DND-41 (cell line): Measurements from ENCODE around the gene ZSWIM4.

Source experiments
- ATAC-seq: fragments of 200-7000 bp; cut with Tn5 transposase; 3 replicates; pipeline ENCODE4 v1.9.1; 2021; ENCODE audit warnings: low read depth; ENCODE audit not compliant: insufficient read depth
- DNase-seq: peaks from one replicate; pipeline ENCODE4 v3.0.0-alpha.2; 2020
- H2AFZ ChIP-seq: 2 replicates; pipeline ENCODE4 v1.6.0; 2012; ENCODE audit warnings: low read depth, low read length
- H3K27ac ChIP-seq: 2 replicates; pipeline ENCODE4 v1.5.1; 2012; ENCODE audit warnings: low read length, inconsistent platforms
- H3K27me3 ChIP-seq: fragments of 200-600 bp; sonication (generic); 2 replicates; pipeline ENCODE4 v1.6.0; 2012; ENCODE audit warnings: low read length, mild to moderate bottlenecking, inconsistent platforms; ENCODE audit not compliant: insufficient read depth, poor library complexity
- H3K36me3 ChIP-seq: 2 replicates; pipeline ENCODE4 v1.5.1; 2012; ENCODE audit warnings: low read length, inconsistent platforms; ENCODE audit not compliant: insufficient read depth
- H3K4me1 ChIP-seq: 2 replicates; pipeline ENCODE4 v1.5.1; 2012; ENCODE audit warnings: mild to moderate bottlenecking, low read length; ENCODE audit not compliant: insufficient read depth
- H3K4me2 ChIP-seq: 2 replicates; pipeline ENCODE4 v1.6.0; 2012; ENCODE audit warnings: mild to moderate bottlenecking, moderate library complexity, low read length, inconsistent platforms; ENCODE audit not compliant: insufficient read depth
- H3K4me3 ChIP-seq, 2 experiments: fragments of 200-600 bp in 1 of 2; shearing (Covaris generic) in 1 of 2; 2 replicates each; pipeline ENCODE4 v1.5.1; 2012 to 2016; ENCODE audit warnings: inconsistent platforms in 2 of 2, low read length in 2 of 2, mild to moderate bottlenecking in 2 of 2, low read depth in 1 of 2, moderate library complexity in 1 of 2
- H3K79me2 ChIP-seq: 2 replicates; pipeline ENCODE4 v1.6.0; 2012; ENCODE audit warnings: low read length, inconsistent platforms; ENCODE audit not compliant: insufficient read depth
- H3K9ac ChIP-seq: 2 replicates; pipeline ENCODE4 v1.6.0; 2012; ENCODE audit warnings: low read depth, mild to moderate bottlenecking, inconsistent platforms, low read length, moderate library complexity
- H3K9me3 ChIP-seq: 2 replicates; pipeline ENCODE4 v1.5.1; 2012; ENCODE audit warnings: low read length, moderate library complexity, mild to moderate bottlenecking, inconsistent platforms; ENCODE audit not compliant: insufficient read depth, severe bottlenecking
- H4K20me1 ChIP-seq: 2 replicates; pipeline ENCODE4 v1.6.0; 2012; ENCODE audit warnings: low read length; ENCODE audit not compliant: insufficient read depth
- EZH2 ChIP-seq: IDR thresholded peaks from 3 replicates; pipeline ENCODE4 v1.6.1; 2012; ENCODE audit warnings: borderline replicate concordance, low read depth, mild to moderate bottlenecking, moderate library complexity, low read length, inconsistent platforms; ENCODE audit not compliant: severe bottlenecking
- TF ChIP-seq, protein P1 (sequence below): IDR thresholded peaks from 2 replicates; pipeline ENCODE4 v1.5.1; 2012; ENCODE audit warnings: borderline replicate concordance, low read length, moderate library complexity, mild to moderate bottlenecking; ENCODE audit not compliant: poor library complexity, severe bottlenecking; ENCODE audit errors: extremely low read depth

Gene ZSWIM4

GRCh38 chr19:13804830-13805683 lies 9.8 kb downstream of the ZSWIM4 start:
- H3K27ac ChIP-seq = no peak overlapping the region
- no peak for TF ChIP-seq EZH2
- TF ChIP-seq, protein P1, sequence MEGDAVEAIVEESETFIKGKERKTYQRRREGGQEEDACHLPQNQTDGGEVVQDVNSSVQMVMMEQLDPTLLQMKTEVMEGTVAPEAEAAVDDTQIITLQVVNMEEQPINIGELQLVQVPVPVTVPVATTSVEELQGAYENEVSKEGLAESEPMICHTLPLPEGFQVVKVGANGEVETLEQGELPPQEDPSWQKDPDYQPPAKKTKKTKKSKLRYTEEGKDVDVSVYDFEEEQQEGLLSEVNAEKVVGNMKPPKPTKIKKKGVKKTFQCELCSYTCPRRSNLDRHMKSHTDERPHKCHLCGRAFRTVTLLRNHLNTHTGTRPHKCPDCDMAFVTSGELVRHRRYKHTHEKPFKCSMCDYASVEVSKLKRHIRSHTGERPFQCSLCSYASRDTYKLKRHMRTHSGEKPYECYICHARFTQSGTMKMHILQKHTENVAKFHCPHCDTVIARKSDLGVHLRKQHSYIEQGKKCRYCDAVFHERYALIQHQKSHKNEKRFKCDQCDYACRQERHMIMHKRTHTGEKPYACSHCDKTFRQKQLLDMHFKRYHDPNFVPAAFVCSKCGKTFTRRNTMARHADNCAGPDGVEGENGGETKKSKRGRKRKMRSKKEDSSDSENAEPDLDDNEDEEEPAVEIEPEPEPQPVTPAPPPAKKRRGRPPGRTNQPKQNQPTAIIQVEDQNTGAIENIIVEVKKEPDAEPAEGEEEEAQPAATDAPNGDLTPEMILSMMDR = peak; percentile 53
- H3K9ac ChIP-seq = no peak overlapping the region
- H3K36me3 ChIP-seq = peaks cover 22% of the 10 kb centered on the region
- no peak overlapping the region for H3K4me2 ChIP-seq
- no peaks in the 10 kb centered on the region for H3K4me1 ChIP-seq
- H3K4me3 ChIP-seq = no peak overlapping the region
- no peaks in the 10 kb centered on the region for H3K79me2 ChIP-seq
- no peaks in the 10 kb centered on the region for H4K20me1 ChIP-seq
- H3K27me3 ChIP-seq = no peaks in the 10 kb centered on the region
- H3K9me3 ChIP-seq = no peaks in the 10 kb centered on the region
- no peak overlapping the region for H2AFZ ChIP-seq
- ATAC-seq (peak; percentile 53; the same call in 2 of the 3 replicates), DNase-seq (peak; percentile 26)

DNA sequence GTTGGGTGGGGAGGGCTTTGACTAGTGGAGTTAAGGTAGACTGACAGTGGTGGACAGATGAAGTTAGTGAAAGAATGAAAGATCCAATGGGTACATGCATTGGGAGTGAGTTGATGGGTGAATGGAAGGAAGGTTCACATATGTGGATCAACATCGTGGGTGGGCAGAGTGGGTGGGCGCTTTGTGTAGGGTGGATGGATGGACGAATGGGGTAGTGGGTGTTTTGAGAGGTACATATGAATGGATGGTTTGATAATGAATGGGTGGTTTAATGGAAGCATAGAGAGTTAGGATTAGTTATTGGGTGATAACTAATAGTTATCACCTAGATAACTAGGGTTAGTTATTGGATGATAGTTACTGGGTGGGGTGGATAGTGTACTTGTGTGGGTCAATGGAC lies 11.5 kb downstream of the ZSWIM4 start:
- H4K20me1 ChIP-seq = no peaks in the 10 kb centered on the region
- H2AFZ ChIP-seq = no peak overlapping the region
- ATAC-seq (no peak), DNase-seq (no peak)
- no peak for TF ChIP-seq EZH2
- TF ChIP-seq, protein P1 = no peak
- H3K9ac ChIP-seq = no peak overlapping the region
- no peak overlapping the region for H3K4me3 ChIP-seq
- no peak overlapping the region for H3K4me2 ChIP-seq
- peaks cover 22% of the 10 kb centered on the region for H3K36me3 ChIP-seq
- H3K9me3 ChIP-seq = no peaks in the 10 kb centered on the region
- no peaks in the 10 kb centered on the region for H3K27me3 ChIP-seq
- no peaks in the 10 kb centered on the region for H3K79me2 ChIP-seq
- no peak overlapping the region for H3K27ac ChIP-seq
- no peaks in the 10 kb centered on the region for H3K4me1 ChIP-seq

- H3K27ac ChIP-seq = no peak overlapping the region
- no peak overlapping the region for H2AFZ ChIP-seq
- no peak overlapping the region for H3K4me3 ChIP-seq
- peaks cover 22% of the 10 kb centered on the region for H3K36me3 ChIP-seq
- DNase-seq = no peak
- H3K79me2 ChIP-seq = no peaks in the 10 kb centered on the region
- no peak for TF ChIP-seq EZH2
- TF ChIP-seq, protein P1 = no peak
- H3K9me3 ChIP-seq = no peaks in the 10 kb centered on the region
- no peak overlapping the region for H3K9ac ChIP-seq
- no peaks in the 10 kb centered on the region for H4K20me1 ChIP-seq
- H3K27me3 ChIP-seq = no peaks in the 10 kb centered on the region
- no peaks in the 10 kb centered on the region for H3K4me1 ChIP-seq
- no peak overlapping the region for H3K4me2 ChIP-seq
- no peak for ATAC-seq
Measured at GRCh38 chr19:13807421-13808021, 12.3 kb downstream of the ZSWIM4 start.
